NCI-H2107 treated with DMSO at 0.1 percent for 48 hours (cell line): Measurements from ENCODE around the gene GPC6.

Experiments
- DNase-seq: peaks from one replicate; lab custom pipeline; 2025; ENCODE audit not compliant: unreplicated experiment; lab: John Stamatoyannopoulos, UW

Gene GPC6

DNA sequence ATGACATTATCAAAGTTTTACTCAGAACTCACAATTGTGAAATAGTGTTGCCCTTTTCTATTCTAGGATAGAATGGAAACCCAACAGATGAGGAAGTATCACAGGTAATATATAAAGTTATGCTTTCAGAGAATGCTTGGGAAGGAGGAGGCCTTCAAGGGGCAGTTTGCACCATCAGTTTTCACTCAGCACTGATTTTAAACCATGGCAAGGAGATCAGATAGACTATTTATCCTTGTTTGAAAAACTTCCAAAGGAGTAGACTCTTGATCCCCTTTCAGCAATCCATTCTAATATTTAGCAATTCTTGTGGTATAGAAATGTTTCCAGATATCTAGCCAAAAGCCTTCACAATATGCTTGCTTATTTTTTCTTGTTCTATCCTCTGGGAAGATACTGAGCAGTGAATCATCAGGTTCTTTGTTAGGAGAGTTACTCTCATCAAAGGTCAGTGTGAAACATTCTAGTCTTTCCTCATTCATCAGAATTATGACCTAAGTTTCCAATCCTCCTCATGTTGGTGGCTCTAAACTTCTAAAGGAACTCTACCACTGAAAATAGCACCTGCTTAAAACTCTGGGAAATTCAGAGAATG, 3.8 kb downstream of the GPC6 start:
- DNase-seq = no peak

GRCh38 chr13:93231867-93232266, 5.3 kb downstream of the GPC6 start:
- no peak for DNase-seq

DNA sequence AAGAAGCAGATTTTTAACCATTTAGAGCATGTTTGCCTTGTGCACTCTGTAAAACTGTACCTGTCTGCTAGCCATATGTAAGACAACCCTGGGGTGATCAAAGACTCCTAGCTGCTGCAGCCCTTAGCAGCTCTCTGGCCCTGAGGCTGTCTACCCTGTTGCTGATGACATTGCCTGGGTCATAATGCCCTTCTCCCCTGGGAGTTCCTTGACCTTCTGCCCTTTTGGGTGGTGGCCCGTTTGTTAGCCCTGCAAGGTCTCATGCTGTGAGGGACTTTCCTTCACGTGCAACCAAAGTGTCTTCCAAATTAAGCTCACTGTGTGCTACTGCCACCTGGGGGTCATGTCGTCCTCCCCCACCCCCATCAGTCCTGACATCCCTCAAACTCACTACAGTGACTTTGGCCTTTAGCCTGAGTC, 7.4 kb downstream of the GPC6 start:
- DNase-seq = no peak

DNA sequence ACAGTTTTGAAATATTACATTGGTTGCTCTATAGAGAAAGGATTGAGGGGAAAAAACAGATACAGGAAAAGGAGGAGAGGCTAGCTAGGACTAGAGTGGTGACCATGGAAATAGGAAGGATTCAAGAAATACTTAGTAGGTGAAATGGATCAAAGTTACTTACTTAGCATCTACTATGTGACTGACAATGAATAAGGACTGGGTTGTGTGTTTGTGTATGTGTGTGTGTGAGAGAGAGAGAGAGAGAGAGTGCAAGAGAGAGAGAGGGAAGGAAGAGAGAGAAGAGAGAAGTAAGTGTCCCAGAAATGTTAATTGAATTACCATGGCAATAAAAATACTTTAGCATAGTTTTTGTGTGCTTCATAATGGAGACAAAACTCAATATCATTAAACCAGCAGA, 7.9 kb downstream of the GPC6 start:
- no peak for DNase-seq

GRCh38 chr13:93235258-93236015, 8.8 kb downstream of the GPC6 start:
- no peak for DNase-seq

- DNase-seq = no peak
Measured at GRCh38 chr13:93238711-93239110, 12.1 kb downstream of the GPC6 start.

- DNase-seq = no peak
Measured at GRCh38 chr13:93243375-93244063, 16.9 kb downstream of the GPC6 start.

- peak; percentile 5 for DNase-seq
Measured at GRCh38 chr13:93244141-93244917, 17.7 kb downstream of the GPC6 start.

DNA sequence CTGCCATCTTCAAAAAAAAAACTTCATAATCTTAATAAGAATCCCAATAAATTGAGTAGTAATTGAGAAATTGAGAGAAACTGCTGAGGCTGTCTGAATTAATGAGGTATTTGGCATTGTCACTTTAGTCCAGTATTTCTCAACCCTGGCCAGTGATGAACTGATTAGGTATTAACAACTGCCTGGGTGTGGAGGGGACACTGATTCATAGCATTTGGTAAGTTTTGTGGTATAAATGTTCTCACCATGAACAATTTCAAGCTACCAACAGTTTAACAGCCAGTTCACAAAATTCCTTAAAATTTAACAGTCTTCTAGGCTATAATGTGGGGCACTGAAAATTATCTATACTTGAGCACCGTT, 18.3 kb downstream of the GPC6 start:
- DNase-seq = no peak

DNA sequence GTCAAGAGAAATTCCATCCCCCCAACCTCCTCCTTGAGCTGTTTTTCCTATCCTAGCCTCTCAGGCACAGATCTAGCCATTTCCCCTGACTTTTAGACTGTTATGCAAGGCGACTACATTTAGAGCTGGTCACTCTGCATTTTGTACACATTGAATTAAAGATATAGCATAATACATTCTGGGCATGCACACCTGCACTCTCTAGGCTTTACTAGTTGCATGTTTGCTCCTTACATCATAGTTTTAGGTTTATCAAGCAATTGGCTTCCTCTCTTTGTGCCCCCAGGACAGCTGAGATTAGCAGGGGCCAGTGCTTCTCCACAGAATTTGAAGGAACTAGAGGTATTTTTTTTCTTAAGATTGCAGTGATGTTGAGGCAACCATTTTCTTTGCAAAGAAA, 19.5 kb downstream of the GPC6 start:
- DNase-seq = no peak

DNA sequence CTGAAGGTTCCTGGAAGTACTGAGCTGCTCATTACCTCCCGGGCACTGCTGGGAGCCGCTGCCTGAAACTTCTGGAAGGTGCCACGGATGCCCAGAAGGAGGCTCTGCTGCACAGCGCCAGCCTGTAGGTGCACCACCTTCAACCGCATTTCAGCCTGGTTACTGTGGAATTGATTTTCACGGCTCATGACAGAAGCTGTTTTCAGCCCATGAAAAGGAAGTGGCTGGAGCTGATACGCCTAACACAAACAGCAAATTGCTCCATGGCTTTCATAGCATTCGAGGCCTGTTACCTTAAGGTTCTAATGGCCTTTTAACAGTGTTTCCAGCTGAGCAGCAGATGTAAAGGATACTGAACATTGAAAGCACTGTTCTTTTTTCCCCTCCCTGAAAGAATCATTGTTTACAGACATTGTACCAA, 22.0 kb downstream of the GPC6 start:
- peak; percentile 84 for DNase-seq

DNA sequence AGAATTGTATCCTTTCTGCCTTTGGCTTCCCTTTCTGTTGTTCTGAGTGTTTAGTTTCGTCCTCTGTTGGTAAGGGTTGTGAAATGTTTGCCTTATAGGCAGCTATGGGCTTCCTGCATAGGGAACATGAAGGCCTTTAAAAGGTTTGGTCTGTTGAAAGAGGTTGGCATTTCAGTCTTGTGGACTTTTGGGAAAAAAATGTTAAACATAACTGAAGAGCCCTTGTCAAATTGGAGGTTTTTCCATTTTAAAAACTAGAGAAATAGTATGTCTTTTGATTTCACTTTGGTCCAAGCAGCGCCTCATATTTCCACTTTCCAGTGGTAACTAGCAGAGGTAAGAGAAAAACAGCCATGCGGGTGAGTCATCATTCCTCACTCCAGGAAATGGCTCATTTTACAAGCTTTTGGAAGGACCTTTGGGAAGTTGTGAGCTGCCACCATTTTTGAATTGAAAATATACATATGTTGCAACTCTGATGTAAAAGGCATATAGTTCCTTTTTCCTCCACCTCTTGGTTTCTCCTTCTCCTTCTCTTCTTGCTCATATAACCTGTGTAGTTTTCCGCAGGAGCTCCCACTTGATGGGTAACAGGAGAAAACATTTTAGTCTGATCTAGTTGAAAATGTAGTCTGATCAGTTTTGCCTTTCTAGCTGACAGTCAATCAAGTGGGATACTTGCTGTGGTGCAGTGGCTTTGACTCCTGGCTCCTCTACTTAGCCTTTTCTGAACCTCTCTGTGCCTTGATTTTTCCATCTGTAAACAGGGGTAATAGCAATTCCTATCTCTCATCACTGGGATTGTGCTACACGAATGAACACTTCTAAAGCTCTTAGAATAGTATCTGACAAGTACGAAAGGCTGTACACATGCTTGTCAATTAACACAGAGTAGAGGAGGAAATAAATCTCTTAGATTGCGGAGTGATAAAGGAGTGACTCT, 23.0 kb downstream of the GPC6 start:
- DNase-seq = no peak

- DNase-seq = no peak
Measured at GRCh38 chr13:93254775-93255174, 28.2 kb downstream of the GPC6 start.

GRCh38 chr13:93256998-93257397, 30.4 kb downstream of the GPC6 start:
- no peak for DNase-seq

- no peak for DNase-seq
Measured at GRCh38 chr13:93259527-93260080, 33.0 kb downstream of the GPC6 start.

- DNase-seq = no peak
Measured at GRCh38 chr13:93260591-93260990, 34.0 kb downstream of the GPC6 start.

GRCh38 chr13:93262729-93263345, 36.2 kb downstream of the GPC6 start:
- no peak for DNase-seq

DNA sequence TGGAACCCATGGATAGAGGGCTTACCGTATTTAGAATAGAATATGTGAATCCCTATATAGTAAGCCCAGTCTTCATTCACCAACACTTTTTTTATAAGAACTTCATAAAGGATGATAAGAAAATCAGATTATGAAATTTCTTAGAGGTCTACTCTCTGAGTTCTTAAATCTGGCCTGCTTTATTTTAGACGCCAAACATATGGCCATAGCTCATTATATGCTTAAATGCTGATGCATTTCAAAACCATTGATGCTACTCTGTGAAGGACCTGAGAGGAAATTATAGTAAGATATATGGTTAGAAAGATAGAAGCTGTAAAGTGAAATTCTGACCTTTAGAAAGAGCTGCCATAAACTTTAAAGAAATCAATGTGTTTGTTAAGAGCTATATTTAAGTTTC, 38.3 kb downstream of the GPC6 start:
- DNase-seq = no peak

GRCh38 chr13:93265800-93266199, 39.2 kb downstream of the GPC6 start:
- no peak for DNase-seq

DNA sequence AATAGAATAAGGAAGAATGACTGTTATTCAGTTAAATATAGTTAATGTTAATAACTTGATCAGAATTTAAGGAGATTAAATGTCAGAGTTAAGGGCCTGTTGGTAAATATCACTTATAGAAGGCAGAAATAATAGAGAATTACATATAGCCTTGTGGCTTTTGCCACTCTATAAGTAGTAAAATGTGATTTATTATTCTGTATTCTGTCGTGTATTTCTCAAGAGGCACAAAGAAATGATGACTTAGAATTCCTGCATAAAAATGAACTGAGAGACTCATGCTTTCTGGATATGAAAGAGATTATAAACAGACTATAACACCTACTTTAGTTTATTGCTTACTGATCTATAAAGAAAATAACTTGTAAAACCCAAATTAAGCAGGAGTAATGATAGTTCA, 40.1 kb downstream of the GPC6 start:
- DNase-seq = no peak
